Measurements from ENCODE around the gene TMEM245.

TMEM245 gene

DNA sequence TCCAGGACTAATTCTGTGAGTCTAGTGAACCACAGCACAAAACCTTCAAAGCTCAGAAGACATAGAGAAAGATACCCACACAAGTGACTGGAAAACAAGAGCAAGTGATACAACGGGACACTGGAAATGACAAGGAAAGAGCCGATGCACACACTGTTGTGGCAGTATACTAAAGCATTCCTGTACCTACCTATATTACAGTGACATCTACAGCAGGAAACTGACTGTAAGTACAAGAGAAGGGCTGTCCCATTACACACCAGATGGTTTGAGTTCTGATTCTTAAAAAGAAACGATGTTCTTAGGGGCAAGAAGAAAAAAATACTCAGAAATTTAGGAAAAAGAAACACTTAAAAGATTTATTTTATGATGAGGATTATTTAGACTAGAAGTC lies 18.5 kb downstream of the TMEM245 start:
- no peak for DNase-seq (ENCODE audit: low read depth in 2 of 2)

DNA sequence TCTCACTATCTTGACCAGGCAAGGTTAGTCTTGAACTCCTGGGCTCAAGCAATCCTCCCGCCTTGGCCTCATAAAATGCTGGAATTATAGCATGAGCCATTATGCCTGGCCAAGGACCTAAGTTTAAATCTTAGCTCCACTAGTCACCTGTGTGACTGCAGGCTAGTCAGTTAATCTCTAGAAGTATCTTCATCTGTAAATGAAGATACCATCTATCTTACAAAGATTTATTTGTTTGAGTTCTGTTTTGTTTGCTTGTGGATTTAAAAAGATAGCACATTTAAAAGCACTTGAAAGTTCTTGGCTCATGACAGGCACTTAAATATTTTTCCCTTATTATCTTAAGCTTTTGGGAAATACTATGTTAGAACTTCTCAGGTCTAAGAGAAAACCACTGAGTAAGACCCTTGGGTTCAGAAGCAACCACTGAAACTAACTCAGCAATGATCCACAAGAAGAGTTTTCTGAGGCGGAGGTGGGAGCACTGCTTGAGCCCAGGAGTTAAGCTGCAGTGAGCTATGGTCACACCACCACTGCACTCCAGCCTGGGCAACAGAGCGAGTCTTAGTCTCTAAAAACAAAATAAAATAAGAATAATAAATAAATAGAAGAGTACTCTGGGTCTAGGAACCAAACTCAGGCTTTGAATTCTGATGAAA lies 19.1 kb downstream of the TMEM245 start:
- no peak for DNase-seq (ENCODE audit: low read depth in 2 of 2)

DNA sequence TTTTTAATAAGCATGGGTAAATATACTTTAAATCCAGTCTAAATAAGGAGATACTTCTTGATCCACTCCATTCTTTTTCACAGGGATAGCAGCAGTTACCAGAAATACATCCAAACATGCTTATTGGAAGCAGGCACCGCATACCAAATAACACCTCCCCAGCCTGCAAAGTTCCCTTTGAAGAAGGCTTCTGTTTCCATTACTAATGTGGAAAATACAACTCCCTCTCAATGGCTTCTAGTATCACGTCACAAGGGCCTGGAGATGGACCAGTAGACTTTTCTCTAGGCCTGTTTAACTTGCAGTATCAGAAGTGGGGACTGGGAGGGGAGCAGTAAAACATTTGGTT lies 20.8 kb downstream of the TMEM245 start:
- no peak for DNase-seq (ENCODE audit: low read depth in 2 of 2)

DNA sequence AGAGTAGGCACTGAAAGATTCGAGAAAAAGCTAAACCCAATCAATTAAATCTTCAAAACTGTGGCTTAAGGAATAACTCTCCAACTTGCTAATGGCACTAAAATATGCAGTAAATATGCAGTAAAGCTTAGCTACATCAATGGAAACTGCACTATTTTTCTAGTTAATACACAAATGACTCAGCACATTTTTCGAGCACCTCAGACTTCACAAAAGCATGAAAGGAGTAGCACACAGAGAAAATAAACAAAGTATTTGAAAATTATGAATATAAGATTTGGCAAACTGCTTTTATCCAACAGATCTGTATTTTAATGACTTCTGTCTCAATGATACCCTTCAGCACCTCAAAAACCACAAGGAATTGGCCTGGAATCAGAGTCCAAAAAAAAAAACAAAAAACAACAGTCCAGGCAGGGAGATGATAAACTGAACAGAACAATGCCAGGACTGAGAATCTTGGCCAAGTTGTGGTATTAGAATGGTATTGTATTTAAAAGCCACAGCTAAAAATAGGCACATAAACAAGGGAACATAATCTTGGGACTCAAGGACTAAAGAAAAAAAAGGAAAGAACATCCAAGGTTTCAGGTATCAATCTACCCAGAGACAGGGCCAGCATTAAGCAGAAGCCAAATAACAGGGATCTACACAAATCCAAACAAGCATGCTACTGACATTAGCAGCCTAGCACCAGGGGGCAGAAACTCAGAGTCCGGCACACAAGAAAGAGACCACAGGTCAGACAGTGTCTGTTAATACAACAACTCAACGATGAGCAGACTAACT lies 21.4 kb downstream of the TMEM245 start:
- DNase-seq (ENCODE audit: low read depth in 2 of 2), result no peak

DNA sequence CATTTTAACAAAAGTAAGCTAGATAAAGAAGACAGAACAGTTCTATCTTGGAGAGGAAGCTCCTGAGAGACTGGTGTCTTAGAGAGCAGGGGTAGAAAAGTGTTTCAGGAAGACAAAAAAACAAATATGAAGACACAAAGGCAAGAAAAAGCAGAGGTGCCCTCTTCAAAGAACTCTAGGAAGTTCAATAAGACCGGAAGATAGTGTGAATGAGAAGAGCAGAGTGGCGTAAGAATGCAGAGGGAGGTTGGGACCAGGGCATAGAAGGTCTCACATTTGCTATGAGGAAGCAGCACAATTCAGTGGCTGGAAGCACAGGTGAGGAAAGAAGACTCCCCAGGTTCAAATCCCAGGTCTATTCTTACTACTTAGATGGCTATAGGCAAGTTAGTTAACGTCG lies 22.6 kb downstream of the TMEM245 start:
- DNase-seq (ENCODE audit: low read depth in 2 of 2), result no peak

DNA sequence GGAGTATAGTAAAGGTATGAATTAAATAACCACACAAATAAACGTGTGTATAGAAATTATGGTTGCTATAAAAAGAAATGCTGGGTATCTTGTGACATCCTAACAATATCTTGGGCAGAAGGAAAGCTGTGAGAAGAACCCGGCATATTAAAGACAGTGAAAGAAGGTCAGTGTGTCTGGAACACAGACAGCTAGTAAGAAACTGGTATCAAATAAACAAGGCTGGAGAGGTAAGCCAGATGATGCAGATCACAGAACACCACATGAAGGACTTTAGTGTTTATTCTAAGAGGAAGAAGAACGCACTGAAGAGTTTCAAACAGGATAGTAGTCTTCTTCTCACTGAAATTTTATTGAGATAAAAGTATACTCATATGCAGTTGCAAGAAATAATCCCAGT lies 24.4 kb downstream of the TMEM245 start:
- DNase-seq (ENCODE audit: low read depth in 2 of 2), result no peak

DNA sequence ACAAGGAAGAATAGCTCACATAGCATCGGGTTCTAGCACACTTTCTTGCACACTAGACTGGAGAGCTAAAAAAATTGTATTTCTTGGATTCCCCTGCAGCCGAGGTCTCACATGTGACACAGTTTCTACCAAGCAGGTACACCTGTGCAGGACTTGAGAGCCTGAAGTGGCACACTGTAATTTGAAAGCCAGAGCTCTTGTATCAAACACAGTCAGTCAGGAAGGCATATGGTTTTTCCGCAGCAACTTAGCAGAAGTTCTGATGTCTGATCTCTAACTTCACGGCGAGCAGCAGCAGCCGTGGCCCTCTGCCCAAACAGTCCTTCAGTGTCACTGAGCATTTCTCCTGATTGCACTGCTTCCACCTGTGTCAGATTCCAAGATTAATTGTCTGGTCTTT lies 25.5 kb downstream of the TMEM245 start:
- DNase-seq (ENCODE audit: low read depth in 2 of 2), result no peak

DNA sequence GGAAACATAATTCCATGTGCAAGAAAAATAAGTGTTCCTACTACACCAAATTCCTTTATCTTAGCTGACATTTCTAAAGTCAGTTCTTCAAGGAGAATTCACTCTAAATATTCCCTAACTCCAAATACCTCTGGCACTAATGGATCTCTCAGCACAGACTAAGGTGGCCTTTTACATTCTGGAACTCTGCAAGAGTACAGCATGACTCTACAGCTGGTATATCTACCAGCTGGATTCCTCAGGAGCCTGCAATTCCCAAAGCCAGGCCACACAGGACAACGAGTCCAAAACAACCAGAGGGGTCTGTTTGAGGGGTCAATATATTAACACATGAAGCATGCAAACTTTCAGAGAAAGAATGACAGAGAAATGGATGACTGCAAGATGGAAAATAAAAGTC lies 27.2 kb downstream of the TMEM245 start:
- no peak for DNase-seq (ENCODE audit: low read depth in 2 of 2)

DNA sequence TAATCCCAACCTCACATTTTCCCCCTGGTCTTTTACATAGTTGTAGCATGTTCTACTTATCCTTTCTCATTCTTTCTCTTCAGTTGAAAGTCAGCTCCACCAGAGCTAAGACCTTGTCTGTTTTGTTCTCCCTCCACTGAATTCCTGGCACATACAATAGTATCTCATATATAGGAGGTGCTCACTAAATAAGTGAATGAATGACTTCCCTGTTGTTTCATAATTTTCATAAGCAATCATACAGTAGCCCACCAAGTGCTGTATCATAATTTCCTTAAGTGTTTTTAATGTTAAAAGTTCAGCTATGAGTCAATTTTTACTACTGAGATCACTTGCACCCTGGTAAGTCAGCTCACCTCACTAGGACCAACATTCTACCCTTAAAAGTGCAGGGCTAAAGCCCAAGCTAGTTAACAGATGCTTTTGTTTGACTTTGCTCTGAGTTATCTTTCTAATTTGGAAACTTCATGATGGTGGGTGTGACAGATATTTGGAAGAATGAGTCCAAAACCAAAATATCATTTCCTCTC lies 27.6 kb downstream of the TMEM245 start:
- DNase-seq (ENCODE audit: low read depth in 2 of 2), result no peak

DNA sequence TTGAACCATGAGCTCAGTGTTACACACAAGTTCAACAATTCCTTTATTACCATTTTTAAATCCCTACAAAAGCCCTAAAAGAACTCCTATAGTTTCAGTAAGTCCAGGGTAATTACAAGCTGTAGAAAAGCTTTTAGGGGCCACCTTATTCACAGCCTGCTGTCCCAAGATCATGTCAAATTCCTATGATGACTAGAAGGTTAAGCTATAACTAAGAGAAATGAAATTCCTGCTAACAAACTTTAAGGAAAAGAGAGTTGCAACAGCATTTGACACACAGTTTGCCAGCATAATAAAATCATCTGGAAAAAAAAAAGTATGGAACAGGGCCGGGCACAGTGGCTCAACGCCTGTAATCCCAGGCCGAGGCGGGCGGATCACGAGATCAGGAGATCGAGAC lies 31.5 kb downstream of the TMEM245 start:
- no peak for DNase-seq (ENCODE audit: low read depth in 2 of 2)

DNA sequence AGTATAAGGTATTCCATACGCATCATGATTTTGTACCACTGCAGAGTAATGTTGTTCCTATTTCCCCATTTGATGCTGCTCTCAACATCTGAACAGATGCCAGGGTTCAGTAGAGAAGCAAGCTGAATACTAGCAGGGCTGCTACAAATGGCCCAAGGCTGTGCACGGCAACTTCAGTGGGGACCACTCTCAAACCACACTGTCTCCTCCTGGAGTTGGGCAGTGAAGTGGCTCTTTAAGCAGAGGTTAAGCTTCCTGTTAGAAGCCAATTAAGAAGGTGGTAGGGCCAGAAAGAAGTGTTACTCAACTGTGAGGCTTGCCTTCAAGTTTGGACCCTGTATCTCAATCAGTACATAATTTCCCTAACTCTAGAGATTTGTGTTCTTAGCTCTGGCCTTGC lies 32.0 kb downstream of the TMEM245 start:
- DNase-seq (ENCODE audit: low read depth in 2 of 2), result no peak

DNA sequence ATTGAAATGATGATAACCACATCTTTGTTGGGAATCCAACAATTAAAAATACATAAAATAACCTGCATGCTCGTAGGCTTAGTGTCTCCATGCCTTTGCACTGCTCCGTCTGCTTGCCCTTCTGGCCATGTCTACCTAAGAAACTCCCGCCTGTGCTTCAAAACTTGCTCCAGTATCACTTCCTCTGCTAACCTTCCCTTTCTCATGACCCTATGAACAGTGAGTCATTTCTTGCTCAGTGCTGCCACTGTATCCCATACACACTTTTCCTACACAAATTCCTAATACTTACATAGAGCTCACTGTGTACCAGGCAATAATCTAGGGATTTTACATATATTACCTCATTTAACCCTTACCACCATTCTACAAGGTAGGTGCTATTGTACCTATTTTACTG lies 33.5 kb downstream of the TMEM245 start:
- DNase-seq (ENCODE audit: low read depth in 2 of 2), result no peak

DNA sequence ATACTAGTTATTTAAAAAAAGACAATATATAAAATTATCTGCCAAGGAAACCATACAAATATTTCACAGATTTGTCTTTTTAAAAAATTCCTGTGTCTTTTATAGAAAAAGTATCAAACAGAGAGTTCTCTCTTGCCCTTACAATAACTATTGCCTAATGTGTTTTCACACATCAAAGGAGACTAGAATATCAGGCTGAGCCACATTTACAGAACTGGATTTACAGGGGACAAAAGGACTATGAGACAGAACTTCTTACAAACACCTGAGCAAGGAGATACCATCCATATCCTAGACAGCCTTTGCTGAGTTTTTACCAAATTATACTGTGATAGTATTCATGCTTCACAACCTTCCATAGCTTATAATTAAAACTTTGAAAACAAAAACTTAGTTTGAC lies 34.2 kb downstream of the TMEM245 start:
- DNase-seq (ENCODE audit: low read depth in 2 of 2), result no peak

DNA sequence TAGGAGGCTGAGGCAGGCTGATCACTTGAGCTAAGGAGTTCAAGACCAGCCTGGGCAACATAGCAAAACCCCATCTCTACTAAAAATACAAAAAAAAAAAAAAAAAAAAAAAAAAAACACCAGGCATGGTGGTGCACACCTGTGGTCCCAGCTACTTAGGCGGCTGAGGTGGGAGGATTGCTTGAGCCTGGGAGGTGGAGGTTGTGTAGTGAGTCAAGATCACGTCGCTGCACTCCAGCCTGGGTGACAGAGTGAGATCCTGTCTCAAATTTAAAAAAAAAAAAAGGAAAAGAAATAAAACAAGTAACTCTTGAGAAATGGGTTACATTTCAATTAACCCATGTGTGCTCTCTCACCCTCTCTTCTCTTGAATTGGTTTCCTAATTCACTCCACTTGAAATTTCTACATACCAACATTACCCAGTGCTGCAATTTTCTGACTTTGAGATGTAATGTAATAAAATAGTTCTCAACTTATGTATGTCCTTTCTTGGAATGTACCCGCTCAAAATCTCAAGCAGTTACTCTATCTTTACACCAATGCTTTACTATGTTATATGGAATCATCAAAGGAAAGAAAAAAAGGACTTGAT lies 35.8 kb downstream of the TMEM245 start:
- no peak for DNase-seq (ENCODE audit: low read depth in 2 of 2)

DNA sequence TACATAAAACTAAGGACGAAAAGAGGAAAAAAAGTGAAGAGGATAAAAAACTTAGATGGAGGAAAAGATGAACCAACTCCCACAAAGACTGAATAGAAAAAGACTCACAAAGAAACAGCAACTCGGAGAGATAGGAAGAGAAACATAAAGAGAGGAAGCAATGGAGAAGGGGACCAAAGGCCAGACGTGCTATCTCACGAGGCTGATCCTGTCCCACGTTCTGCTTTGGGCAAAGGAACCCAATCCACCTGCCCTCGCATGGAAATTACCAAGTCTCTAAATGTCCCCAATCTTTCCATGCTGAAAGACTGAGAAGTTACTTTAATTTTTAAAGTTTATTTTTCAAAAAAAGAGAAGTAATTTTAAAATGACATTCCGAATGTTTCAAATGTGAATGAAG lies 36.6 kb downstream of the TMEM245 start:
- DNase-seq (ENCODE audit: low read depth in 2 of 2), result no peak

DNA sequence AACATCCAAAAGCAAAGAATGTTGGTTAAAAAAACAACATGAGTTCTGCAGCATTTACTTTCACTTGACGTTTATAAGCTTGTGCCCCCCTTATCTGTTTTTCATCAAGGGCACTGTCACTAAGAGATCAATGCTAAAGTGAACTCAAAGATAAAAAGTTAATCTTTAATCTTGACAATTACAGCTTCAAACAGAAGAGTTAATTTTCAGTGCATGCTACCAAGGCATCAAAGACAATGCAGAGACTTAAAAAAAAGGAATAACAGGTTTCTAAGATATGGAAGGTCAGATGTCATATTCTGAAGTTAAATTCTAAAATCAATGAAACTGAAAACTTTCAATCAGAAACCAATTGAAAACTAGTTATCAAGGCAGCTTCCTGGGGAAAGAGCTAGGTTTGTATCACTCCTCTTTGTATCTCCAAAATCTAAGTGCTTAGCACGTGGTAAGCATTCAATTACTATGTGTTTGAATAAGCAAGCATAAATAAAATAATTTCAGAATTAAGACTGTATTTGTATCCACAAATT lies 37.6 kb downstream of the TMEM245 start:
- no peak for DNase-seq (ENCODE audit: low read depth in 2 of 2)

DNA sequence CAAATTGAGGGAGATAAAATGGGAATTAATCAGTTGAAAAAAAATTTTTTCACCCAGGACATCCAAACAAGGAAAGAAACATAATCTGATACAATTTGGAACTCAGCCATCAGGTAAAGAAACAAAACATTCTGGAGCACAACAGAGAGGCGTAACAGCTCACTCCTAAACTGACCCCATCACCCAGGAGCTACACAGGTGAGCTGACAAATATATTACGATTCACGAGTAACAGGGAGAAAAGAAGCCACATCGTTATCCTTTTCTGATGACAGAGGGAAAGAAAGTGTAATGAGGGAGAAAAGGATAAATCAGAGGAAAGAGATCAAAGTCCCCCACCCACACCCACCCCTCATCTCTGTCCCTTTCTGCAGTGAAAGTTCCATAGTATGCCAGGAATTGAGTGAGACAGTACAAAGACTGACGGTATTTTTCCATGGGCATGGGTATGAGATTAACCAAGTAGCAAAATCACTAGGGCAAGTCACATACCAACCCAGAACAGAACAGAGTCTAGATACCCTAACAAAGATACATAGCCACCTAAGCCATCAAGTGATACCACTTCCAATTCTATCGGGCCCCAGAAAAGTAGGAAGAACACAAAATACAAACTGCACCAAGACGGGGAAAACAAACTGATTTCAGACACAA lies 45.4 kb downstream of the TMEM245 start:
- DNase-seq (ENCODE audit: low read depth in 2 of 2), result no peak

DNA sequence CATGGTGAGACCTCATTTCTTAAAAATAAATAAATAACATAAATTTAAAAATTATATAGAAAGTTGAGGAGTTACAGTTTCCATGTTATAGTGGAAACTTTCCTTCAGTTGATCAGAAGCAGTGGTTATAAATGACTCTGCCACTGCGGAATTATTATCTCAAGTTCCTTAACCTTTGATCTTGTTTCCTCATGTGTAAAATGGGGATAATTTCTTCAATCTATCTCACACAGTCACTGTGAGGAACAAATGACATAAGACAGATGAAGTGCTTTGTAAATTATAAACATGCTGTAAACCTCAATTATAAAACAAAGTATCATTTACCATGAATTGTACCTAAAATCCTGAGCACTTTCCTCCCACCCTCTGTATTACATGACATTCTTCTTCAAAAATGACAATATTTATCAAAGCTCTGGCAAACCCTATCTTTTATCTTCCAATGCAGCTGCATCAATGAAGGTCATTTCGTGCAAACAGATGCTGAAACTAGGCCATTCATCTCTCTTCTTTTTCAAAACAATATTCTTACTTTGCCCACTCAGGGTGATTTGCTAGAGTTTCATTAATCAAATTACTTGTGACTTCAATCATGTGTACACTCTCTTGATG lies 46.8 kb downstream of the TMEM245 start:
- no peak for DNase-seq (ENCODE audit: low read depth in 2 of 2)

DNA sequence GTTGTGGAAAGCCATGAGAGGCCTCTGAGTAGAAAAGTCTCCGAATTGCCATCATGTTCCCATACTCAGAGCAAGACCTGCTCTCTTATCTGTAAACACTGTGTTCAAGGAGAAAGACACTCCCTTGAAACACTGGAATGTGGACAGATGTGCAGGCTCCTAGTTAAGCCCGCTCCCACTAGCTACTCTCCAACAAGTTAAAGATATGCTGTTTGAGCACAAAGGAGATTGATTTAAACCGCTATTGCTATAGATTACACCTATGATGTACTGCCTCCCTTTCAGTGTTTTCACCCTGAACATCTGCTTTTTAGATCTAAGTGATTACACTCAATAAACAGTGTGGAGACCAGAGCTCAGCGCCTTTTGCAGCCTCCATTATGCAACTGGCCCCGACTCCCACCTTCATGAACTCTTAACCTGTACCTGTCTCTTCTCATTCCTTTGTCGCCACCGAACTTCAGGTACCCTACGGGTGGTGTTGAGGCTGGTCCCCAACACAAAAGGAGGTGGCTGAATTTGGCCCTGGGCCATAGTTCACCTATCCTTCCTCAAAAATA lies 47.5 kb downstream of the TMEM245 start:
- DNase-seq (ENCODE audit: low read depth in 2 of 2), result no peak

DNA sequence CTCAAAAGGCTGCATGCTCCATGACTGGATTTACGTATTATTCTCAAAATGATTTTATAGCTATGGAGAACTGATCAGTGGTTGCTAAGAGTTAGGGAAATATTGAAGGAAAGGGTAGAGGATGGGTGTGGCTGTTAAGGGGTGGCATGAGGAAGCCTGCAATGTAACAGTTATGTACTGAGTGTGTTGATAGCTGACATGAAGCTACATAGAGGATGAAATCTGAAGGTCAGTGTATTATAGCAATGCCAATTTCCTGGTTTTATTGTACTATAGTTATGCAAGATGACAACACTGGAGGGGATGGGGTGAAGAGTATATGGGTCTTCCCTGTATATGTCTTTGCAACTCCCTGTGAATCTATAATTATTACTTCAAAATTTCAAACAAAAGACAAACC lies 51.0 kb downstream of the TMEM245 start:
- no peak for DNase-seq (ENCODE audit: low read depth in 2 of 2)

DNA sequence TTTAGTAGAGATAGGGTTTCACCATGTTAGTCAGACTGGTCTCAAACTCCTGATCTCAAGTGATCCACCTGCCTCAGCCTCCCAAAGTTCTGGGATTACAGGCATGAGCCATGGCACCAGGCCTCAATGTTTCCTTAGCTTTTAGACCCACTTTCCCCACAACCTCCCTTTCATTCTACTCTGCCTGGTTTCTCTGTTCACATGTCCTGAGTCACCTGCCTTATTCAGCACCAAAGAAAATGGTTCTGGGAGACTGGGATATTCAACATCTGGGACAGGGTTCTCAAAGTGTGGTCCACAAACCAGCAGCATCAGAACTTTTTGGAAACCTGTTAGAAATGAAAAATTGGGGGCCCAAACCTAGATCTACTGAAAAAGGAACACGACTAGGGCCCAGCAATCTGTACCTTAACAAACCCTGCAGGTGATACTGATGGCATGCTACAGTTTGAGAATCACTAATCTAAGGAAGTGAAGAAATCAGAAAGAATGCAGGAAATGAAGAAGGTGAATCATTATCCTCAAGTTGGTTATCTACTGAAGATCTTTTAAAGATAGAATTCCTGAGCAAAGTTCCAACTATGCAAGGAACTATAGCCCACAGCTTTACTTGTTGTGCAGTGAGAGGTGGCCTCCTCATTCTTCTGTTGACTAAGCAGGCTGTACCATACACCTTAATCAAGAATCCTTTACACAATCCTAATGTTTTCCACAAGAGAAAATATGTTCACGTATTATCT lies 54.6 kb downstream of the TMEM245 start:
- DNase-seq (ENCODE audit: low read depth in 2 of 2), result no peak
